DOHH2 (cell line): ENCODE data around the gene SNX7.

Experiments used
- H3F3A ChIP-seq: fragments of 200-600 bp; sonication (generic), shearing (Covaris generic); 2 replicates; pipeline ENCODE4 v1.6.0; 2016; ENCODE audit warnings: antibody characterized with exemption, mild to moderate bottlenecking; ENCODE audit not compliant: control insufficient read depth, insufficient read depth
- H3K27ac ChIP-seq: fragments of 200-600 bp; sonication (generic); 2 replicates; pipeline ENCODE4 v1.5.1; 2014; ENCODE audit warnings: low read depth, mild to moderate bottlenecking, low read length, moderate library complexity
- H3K27me3 ChIP-seq: fragments of 200-600 bp; sonication (generic); 2 replicates; pipeline ENCODE4 v1.6.1; 2014; ENCODE audit warnings: mild to moderate bottlenecking, low read length, mixed read lengths; ENCODE audit not compliant: control insufficient read depth
- H3K36me3 ChIP-seq: fragments of 200-600 bp; sonication (generic); 2 replicates; pipeline ENCODE4 v1.6.1; 2014; ENCODE audit warnings: mild to moderate bottlenecking, low read length, moderate library complexity, mixed read lengths; ENCODE audit not compliant: control insufficient read depth
- H3K4me1 ChIP-seq: fragments of 200-600 bp; sonication (generic); 2 replicates; pipeline ENCODE4 v1.6.1; 2014; ENCODE audit warnings: mild to moderate bottlenecking, low read length, mixed read lengths; ENCODE audit not compliant: control insufficient read depth
- H3K4me2 ChIP-seq: fragments of 200-600 bp; sonication (generic); 2 replicates; pipeline ENCODE4 v1.6.0; 2014; ENCODE audit warnings: mild to moderate bottlenecking, low read length, moderate library complexity
- H3K4me3 ChIP-seq: fragments of 200-600 bp; sonication (generic); 2 replicates; pipeline ENCODE4 v1.5.1; 2014; ENCODE audit warnings: mild to moderate bottlenecking, low read length, mixed read lengths
- H3K79me2 ChIP-seq: fragments of 200-600 bp; sonication (generic); 2 replicates; pipeline ENCODE4 v1.6.1; 2014; ENCODE audit warnings: mild to moderate bottlenecking, low read length, mixed read lengths; ENCODE audit not compliant: control insufficient read depth
- H3K9me2 ChIP-seq: fragments of 200-600 bp; sonication (generic); replicated peaks from 2 replicates; pipeline ENCODE4 v1.6.1; 2014; ENCODE audit warnings: mild to moderate bottlenecking, low read length, mixed read lengths; ENCODE audit not compliant: control insufficient read depth
- H3K9me3 ChIP-seq: fragments of 200-600 bp; sonication (generic); 2 replicates; pipeline ENCODE4 v1.6.1; 2014; ENCODE audit warnings: antibody characterized with exemption, low read length, mixed read lengths; ENCODE audit not compliant: control insufficient read depth, insufficient read depth
- H4K20me1 ChIP-seq: fragments of 200-600 bp; sonication (generic); 2 replicates; pipeline ENCODE4 v1.6.0; 2014; ENCODE audit warnings: low read depth, mild to moderate bottlenecking, antibody characterized with exemption, low read length, moderate library complexity; ENCODE audit not compliant: control insufficient read depth, insufficient read depth
- EZH2phosphoT487 ChIP-seq: fragments of 200-600 bp; sonication (generic); IDR thresholded peaks from 2 replicates; pipeline ENCODE4 v1.6.1; 2017; ENCODE audit warnings: borderline replicate concordance, mild to moderate bottlenecking, antibody characterized with exemption, low read length, moderate library complexity, mixed read lengths
- TF ChIP-seq, protein P1 (sequence below): fragments of 200-600 bp; sonication (generic); IDR thresholded peaks from one replicate; pipeline ENCODE4 v1.5.1; 2014; ENCODE audit warnings: antibody characterized with exemption, mild to moderate bottlenecking, low read depth, low read length; ENCODE audit not compliant: poor library complexity, severe bottlenecking

SNX7 gene

DNA sequence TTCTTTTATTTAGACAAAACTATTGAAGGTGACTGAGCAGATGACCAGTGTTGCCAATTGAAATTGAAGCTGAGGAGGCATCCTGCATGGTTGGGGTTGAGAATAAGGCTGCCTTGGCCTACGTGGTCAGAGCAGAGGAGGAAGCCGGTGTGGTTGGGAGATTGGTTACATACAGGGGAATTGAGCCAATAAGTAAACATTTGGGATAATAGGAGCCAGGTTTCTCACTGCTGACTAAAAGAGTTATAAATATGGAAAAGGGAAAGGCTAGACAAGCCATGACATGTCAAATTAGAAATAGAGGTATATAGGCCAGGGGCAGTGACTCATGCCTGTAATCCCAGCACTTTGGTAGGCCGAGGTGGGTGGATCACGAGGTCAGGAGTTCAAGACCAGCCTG, 15.8 kb downstream of the SNX7 start:
- TF ChIP-seq EZH2phosphoT487, result no peak
- TF ChIP-seq, protein P1, sequence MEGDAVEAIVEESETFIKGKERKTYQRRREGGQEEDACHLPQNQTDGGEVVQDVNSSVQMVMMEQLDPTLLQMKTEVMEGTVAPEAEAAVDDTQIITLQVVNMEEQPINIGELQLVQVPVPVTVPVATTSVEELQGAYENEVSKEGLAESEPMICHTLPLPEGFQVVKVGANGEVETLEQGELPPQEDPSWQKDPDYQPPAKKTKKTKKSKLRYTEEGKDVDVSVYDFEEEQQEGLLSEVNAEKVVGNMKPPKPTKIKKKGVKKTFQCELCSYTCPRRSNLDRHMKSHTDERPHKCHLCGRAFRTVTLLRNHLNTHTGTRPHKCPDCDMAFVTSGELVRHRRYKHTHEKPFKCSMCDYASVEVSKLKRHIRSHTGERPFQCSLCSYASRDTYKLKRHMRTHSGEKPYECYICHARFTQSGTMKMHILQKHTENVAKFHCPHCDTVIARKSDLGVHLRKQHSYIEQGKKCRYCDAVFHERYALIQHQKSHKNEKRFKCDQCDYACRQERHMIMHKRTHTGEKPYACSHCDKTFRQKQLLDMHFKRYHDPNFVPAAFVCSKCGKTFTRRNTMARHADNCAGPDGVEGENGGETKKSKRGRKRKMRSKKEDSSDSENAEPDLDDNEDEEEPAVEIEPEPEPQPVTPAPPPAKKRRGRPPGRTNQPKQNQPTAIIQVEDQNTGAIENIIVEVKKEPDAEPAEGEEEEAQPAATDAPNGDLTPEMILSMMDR, result no peak
- no peaks in the 10 kb centered on the region for H3F3A ChIP-seq
- no peak overlapping the region for H3K4me2 ChIP-seq
- no peaks in the 10 kb centered on the region for H3K36me3 ChIP-seq
- H3K9me2 ChIP-seq, result no peaks in the 10 kb centered on the region
- H4K20me1 ChIP-seq, result no peaks in the 10 kb centered on the region
- no peak overlapping the region for H3K27ac ChIP-seq
- no peaks in the 10 kb centered on the region for H3K27me3 ChIP-seq
- no peaks in the 10 kb centered on the region for H3K9me3 ChIP-seq
- H3K79me2 ChIP-seq, result no peaks in the 10 kb centered on the region
- no peak overlapping the region for H3K4me3 ChIP-seq
- no peaks in the 10 kb centered on the region for H3K4me1 ChIP-seq

- H3K27me3 ChIP-seq, result no peaks in the 10 kb centered on the region
- no peaks in the 10 kb centered on the region for H3K9me3 ChIP-seq
- H3K4me2 ChIP-seq, result no peak overlapping the region
- no peak overlapping the region for H3K27ac ChIP-seq
- H3K4me1 ChIP-seq, result no peaks in the 10 kb centered on the region
- H3K9me2 ChIP-seq, result no peaks in the 10 kb centered on the region
- H3F3A ChIP-seq, result no peaks in the 10 kb centered on the region
- no peaks in the 10 kb centered on the region for H3K79me2 ChIP-seq
- no peaks in the 10 kb centered on the region for H3K36me3 ChIP-seq
- no peak overlapping the region for H3K4me3 ChIP-seq
- TF ChIP-seq, protein P1, result no peak
- TF ChIP-seq EZH2phosphoT487, result no peak
- no peaks in the 10 kb centered on the region for H4K20me1 ChIP-seq
Observed at GRCh38 chr1:98681812-98682211, 20.3 kb downstream of the SNX7 start.

- H3K36me3 ChIP-seq, result no peaks in the 10 kb centered on the region
- H3K27me3 ChIP-seq, result no peaks in the 10 kb centered on the region
- no peaks in the 10 kb centered on the region for H3F3A ChIP-seq
- H3K27ac ChIP-seq, result no peak overlapping the region
- H3K4me1 ChIP-seq, result no peaks in the 10 kb centered on the region
- H3K4me3 ChIP-seq, result no peak overlapping the region
- H4K20me1 ChIP-seq, result no peaks in the 10 kb centered on the region
- no peaks in the 10 kb centered on the region for H3K9me2 ChIP-seq
- H3K4me2 ChIP-seq, result no peak overlapping the region
- H3K79me2 ChIP-seq, result no peaks in the 10 kb centered on the region
- no peaks in the 10 kb centered on the region for H3K9me3 ChIP-seq
- TF ChIP-seq EZH2phosphoT487, result no peak
- TF ChIP-seq, protein P1, result no peak
Observed at GRCh38 chr1:98688110-98688739, 26.7 kb downstream of the SNX7 start.
